HFFc6 (cell line): Measurements from ENCODE around the gene TACC2. TPM values are rescaled to one million over a fixed set of nuclear protein-coding genes. Genes with fewer than 3 reads are reported as not detected.

Experiments used
- DNase-seq: peaks from one replicate; pipeline ENCODE4 v3.0.0-alpha.2; 2018
- H3K27ac Mint-ChIP-seq: 2 replicates; pipeline ENCODE4 v1.8.0; 2020; ENCODE audit warnings: mild to moderate bottlenecking, mixed read lengths
- H3K27me3 Mint-ChIP-seq: 2 replicates; pipeline ENCODE4 v1.8.0; 2021; ENCODE audit warnings: mild to moderate bottlenecking, moderate library complexity, mixed read lengths; ENCODE audit not compliant: insufficient read depth
- H3K36me3 Mint-ChIP-seq: 2 replicates; pipeline ENCODE4 v1.8.0; 2021; ENCODE audit warnings: low read depth, mixed read lengths
- H3K4me1 Mint-ChIP-seq: 2 replicates; pipeline ENCODE4 v1.8.0; 2020; ENCODE audit warnings: low read depth, mixed read lengths
- H3K4me3 Mint-ChIP-seq: 2 replicates; pipeline ENCODE4 v1.8.0; 2020; ENCODE audit warnings: mild to moderate bottlenecking, moderate library complexity, mixed read lengths
- H3K9me3 Mint-ChIP-seq: 2 replicates; pipeline ENCODE4 v1.8.0; 2020; ENCODE audit warnings: mild to moderate bottlenecking, mixed read lengths
- CTCF ChIP-seq: fragments of 200-600 bp; sonication (generic); IDR thresholded peaks from 2 replicates; pipeline ENCODE4 v1.5.0; 2021; ENCODE audit warnings: antibody characterized with exemption, mild to moderate bottlenecking
- total RNA-seq, 6 experiments: library from RNA; stranded (reverse); fragmentation: NEBNext Ultra II Directional; extraction: Animal tissue kit (Norgen Biotek cat#: 25700); gene quantifications; 2 replicates in 1 of 6; 3 replicates in 5 of 6; pipeline ENCODE4 v1.2.3, GENCODE V29; 2021

The TACC2 gene
- total RNA-seq, 6 experiments from 2014 or later: 15.9 to 19.5 (median 17.5) TPM

GRCh38 chr10:122154545-122155366, 165.8 kb downstream of the TACC2 start:
- H3K4me1 Mint-ChIP-seq: peaks cover 42% of the 10 kb centered on the region
- H3K9me3 Mint-ChIP-seq: no peaks in the 10 kb centered on the region
- peak; percentile 33 for DNase-seq
- peak overlapping the region; percentile 86 for H3K4me3 Mint-ChIP-seq
- peak; percentile 43; the same call in 1 of the 2 replicates for TF ChIP-seq CTCF
- H3K36me3 Mint-ChIP-seq: no peaks in the 10 kb centered on the region
- H3K27me3 Mint-ChIP-seq: no peaks in the 10 kb centered on the region; the same call in 1 of the 2 replicates
- H3K27ac Mint-ChIP-seq: peak overlapping the region; percentile 91

- no peak overlapping the region for H3K4me3 Mint-ChIP-seq
- no peak overlapping the region for H3K27ac Mint-ChIP-seq
- H3K4me1 Mint-ChIP-seq: peaks cover 33% of the 10 kb centered on the region
- H3K27me3 Mint-ChIP-seq: no peaks in the 10 kb centered on the region; the same call in none of the 2 replicates
- no peaks in the 10 kb centered on the region for H3K9me3 Mint-ChIP-seq
- DNase-seq: no peak
- no peaks in the 10 kb centered on the region for H3K36me3 Mint-ChIP-seq
- TF ChIP-seq CTCF: no peak
Measured at GRCh38 chr10:122157451-122157850, 168.5 kb downstream of the TACC2 start.

GRCh38 chr10:122158362-122158761, 169.4 kb downstream of the TACC2 start:
- no peak for TF ChIP-seq CTCF
- Mint-ChIP-seq H3K9me3 (no peaks in the 10 kb centered on the region), H3K4me1 (peaks cover 28% of the 10 kb centered on the region), H3K27ac (no peak overlapping the region), H3K27me3 (no peaks in the 10 kb centered on the region; the same call in none of the 2 replicates), H3K36me3 (no peaks in the 10 kb centered on the region), H3K4me3 (no peak overlapping the region)
- DNase-seq: no peak

GRCh38 chr10:122159141-122159970, 170.4 kb downstream of the TACC2 start:
- no peak for TF ChIP-seq CTCF
- Mint-ChIP-seq H3K4me3 (no peak overlapping the region), H3K4me1 (peaks cover 23% of the 10 kb centered on the region), H3K9me3 (no peaks in the 10 kb centered on the region), H3K27me3 (no peaks in the 10 kb centered on the region; the same call in none of the 2 replicates), H3K36me3 (no peaks in the 10 kb centered on the region), H3K27ac (no peak overlapping the region)
- DNase-seq: no peak

GRCh38 chr10:122161795-122162194, 172.8 kb downstream of the TACC2 start:
- Mint-ChIP-seq H3K9me3 (no peaks in the 10 kb centered on the region), H3K27me3 (peaks cover 5% of the 10 kb centered on the region), H3K4me3 (no peak overlapping the region), H3K27ac (no peak overlapping the region), H3K36me3 (no peaks in the 10 kb centered on the region), H3K4me1 (peaks cover 8% of the 10 kb centered on the region)
- TF ChIP-seq CTCF: no peak
- DNase-seq: no peak
